Fibroblast of lung (primary cell): ENCODE measurements around the gene MYADML2. TPM values are rescaled to one million over a fixed set of nuclear protein-coding genes. Genes with fewer than 3 reads are reported as not detected.

ENCODE experiments used
- DNase-seq, 2 donors: peaks; one replicate each; pipeline versions ENCODE4 v3.0.0 to v3.0.0-alpha.2; 2010; ENCODE audit warnings: low read depth in 2 of 2
- H2AFZ ChIP-seq: 2 replicates; pipeline ENCODE4 v1.5.1; 2012; ENCODE audit warnings: low read length, control low read depth, inconsistent platforms
- H3K27ac ChIP-seq: 2 replicates; pipeline ENCODE4 v1.5.1; 2011; ENCODE audit warnings: low read length, control low read depth; ENCODE audit not compliant: insufficient read depth
- H3K27me3 ChIP-seq: 2 replicates; pipeline ENCODE4 v1.5.1; 2011; ENCODE audit warnings: mild to moderate bottlenecking, low read length; ENCODE audit not compliant: control insufficient read depth, insufficient read depth
- H3K36me3 ChIP-seq: 2 replicates; pipeline ENCODE4 v1.5.1; 2011; ENCODE audit warnings: low read length; ENCODE audit not compliant: control insufficient read depth, insufficient read depth
- H3K4me1 ChIP-seq: 2 replicates; pipeline ENCODE4 v1.5.1; 2011; ENCODE audit warnings: low read length; ENCODE audit not compliant: control insufficient read depth, insufficient read depth; ENCODE audit errors: extremely low read depth
- H3K4me2 ChIP-seq: 2 replicates; pipeline ENCODE4 v1.5.1; 2011; ENCODE audit warnings: low read length, control low read depth; ENCODE audit not compliant: insufficient read depth; ENCODE audit errors: extremely low read depth
- H3K4me3 ChIP-seq, 4 experiments: fragments of 200-600 bp in 1 of 4; sonication (generic) in 1 of 4; replicated peaks in 1 of 4; 2 replicates each; pipeline ENCODE4 v1.5.1; 2011 to 2016; ENCODE audit warnings: low read length in 4 of 4, low read depth in 3 of 4, mild to moderate bottlenecking in 3 of 4, control low read depth in 2 of 4, inconsistent platforms in 1 of 4, mixed read lengths in 1 of 4; ENCODE audit not compliant: insufficient read depth in 1 of 4; ENCODE audit errors: control extremely low read depth in 1 of 4
- H3K79me2 ChIP-seq: 2 replicates; pipeline ENCODE4 v1.5.1; 2012; ENCODE audit warnings: mild to moderate bottlenecking, low read length, inconsistent platforms; ENCODE audit not compliant: control insufficient read depth, insufficient read depth
- H3K9ac ChIP-seq: 2 replicates; pipeline ENCODE4 v1.5.1; 2011; ENCODE audit warnings: mild to moderate bottlenecking, low read length, control low read depth; ENCODE audit not compliant: insufficient read depth
- H3K9me3 ChIP-seq: 2 replicates; pipeline ENCODE4 v1.5.1; 2012; ENCODE audit warnings: low read depth, low read length; ENCODE audit not compliant: control insufficient read depth, insufficient read depth
- H4K20me1 ChIP-seq: 2 replicates; pipeline ENCODE4 v1.5.1; 2011; ENCODE audit warnings: low read length; ENCODE audit not compliant: control insufficient read depth, insufficient read depth; ENCODE audit errors: extremely low read depth
- CTCF ChIP-seq, 2 donors: IDR thresholded peaks in 1 of 2; conservative IDR thresholded peaks in 1 of 2; 1 replicate in 1 of 2; 2 replicates in 1 of 2; pipeline ENCODE4 v1.5.1; 2011 to 2012; ENCODE audit warnings: low read length in 2 of 2, control low read depth in 1 of 2, inconsistent platforms in 1 of 2, low read depth in 1 of 2, mild to moderate bottlenecking in 1 of 2
- EZH2 ChIP-seq: IDR thresholded peaks from 2 replicates; pipeline ENCODE4 v1.5.1; 2012; ENCODE audit warnings: low read length, control low read depth, mild to moderate bottlenecking; ENCODE audit errors: missing control alignments
- polyA plus RNA-seq, 2 donors: library from polyadenylated mRNA; depleted of rRNA in 1 of 2; stranded (reverse) in 1 of 2; unstranded in 1 of 2; fragments of >200 nt; gene quantifications; 2 replicates each; pipeline ENCODE4 v1.2.1, GENCODE V29; 2011 to 2012; ENCODE audit warnings: missing spikeins in 1 of 2
- total RNA-seq: library from RNA; depleted of rRNA; stranded (reverse); fragments of >200 nt; gene quantifications from 2 replicates; pipeline ENCODE4 v1.2.1, GENCODE V29; 2014

The MYADML2 gene
- total and polyA plus RNA-seq, 2 donors (not counting 1 experiment from before 2014, with no cell fraction given): not detected

GRCh38 chr17:81941484-81942166 is 5.4 kb downstream of the MYADML2 start:
- Histone ChIP-seq H3K27ac (no peak overlapping the region), H4K20me1 (no peaks in the 10 kb centered on the region), H3K9me3 (no peaks in the 10 kb centered on the region), H3K4me1 (no peaks in the 10 kb centered on the region), H3K36me3 (no peaks in the 10 kb centered on the region), H3K27me3 (peaks cover 10% of the 10 kb centered on the region), H3K9ac (no peak overlapping the region), H3K4me2 (no peak overlapping the region), H3K79me2 (no peaks in the 10 kb centered on the region), H3K4me3 (no peak overlapping the region), H2AFZ (no peak overlapping the region)
- no peak for DNase-seq
- TF ChIP-seq EZH2 (no peak), CTCF (conservative IDR thresholded peaks at IDR 0.05 in 1 of 2, IDR thresholded peaks at IDR 0.05 in 1 of 2; ENCODE audit: low read depth in 1 of 2, low read length in 2 of 2) (no peak)

- H3K27ac ChIP-seq: no peak overlapping the region
- H3K4me3 ChIP-seq: no peak overlapping the region
- peaks cover 10% of the 10 kb centered on the region for H3K27me3 ChIP-seq
- no peaks in the 10 kb centered on the region for H4K20me1 ChIP-seq
- no peak overlapping the region for H3K9ac ChIP-seq
- no peaks in the 10 kb centered on the region for H3K36me3 ChIP-seq
- peaks cover 1% of the 10 kb centered on the region for H3K4me1 ChIP-seq
- TF ChIP-seq EZH2 (no peak), CTCF (conservative IDR thresholded peaks at IDR 0.05 in 1 of 2, IDR thresholded peaks at IDR 0.05 in 1 of 2; ENCODE audit: low read depth in 1 of 2, low read length in 2 of 2) (no peak)
- H3K9me3 ChIP-seq: no peaks in the 10 kb centered on the region
- H3K79me2 ChIP-seq: no peaks in the 10 kb centered on the region
- no peak for DNase-seq
- H3K4me2 ChIP-seq: no peak overlapping the region
- no peak overlapping the region for H2AFZ ChIP-seq
Measured at GRCh38 chr17:81940538-81941483, 6.2 kb downstream of the MYADML2 start.

GRCh38 chr17:81939881-81940385 is 7.1 kb downstream of the MYADML2 start:
- Histone ChIP-seq H3K4me2 (peak overlapping the region; percentile 35), H3K4me3 (no peak overlapping the region), H3K9me3 (no peaks in the 10 kb centered on the region), H2AFZ (no peak overlapping the region), H3K27me3 (peaks cover 10% of the 10 kb centered on the region), H3K9ac (no peak overlapping the region), H3K79me2 (no peaks in the 10 kb centered on the region), H3K36me3 (peaks cover under 1% of the 10 kb centered on the region), H4K20me1 (no peaks in the 10 kb centered on the region), H3K27ac (no peak overlapping the region), H3K4me1 (peaks cover 2% of the 10 kb centered on the region)
- DNase-seq: peak in 1 of 2 donors; percentile 44
- TF ChIP-seq CTCF (conservative IDR thresholded peaks at IDR 0.05 in 1 of 2, IDR thresholded peaks at IDR 0.05 in 1 of 2; ENCODE audit: low read depth in 1 of 2, low read length in 2 of 2) (no peak), EZH2 (no peak)
